HCT116 (cell line): Measurements from ENCODE around the gene PRELID1. TPM values are rescaled to one million over a fixed set of nuclear protein-coding genes. Genes with fewer than 3 reads are reported as not detected.

Experiments
- ATAC-seq: fragments of 200-7000 bp; cut with Tn5 transposase; 2 replicates; pipeline ENCODE4 v1.9.1; 2020; ENCODE audit warnings: mild to moderate bottlenecking, moderate library complexity
- BruUV-seq: library from RNA; stranded (reverse); fragments of 400-500 nt; replicated peaks from 2 replicates; lab custom pipeline; 2021; lab: Mats Ljungman, UMichigan
- CTCF ChIA-PET: fragments of 300-600 bp; sonication (Branson Sonifier 250); formaldehyde crosslinking; loops from one replicate; lab custom pipeline; 2021; ENCODE audit warnings: antibody characterized with exemption; lab: Charles Lee
- POLR2A ChIA-PET: fragments of 300-600, 350-600 bp; sonication (Branson Sonifier 250); formaldehyde crosslinking; loops from one replicate; lab custom pipeline; 2021; ENCODE audit warnings: antibody characterized with exemption; lab: Charles Lee
- RAD21 ChIA-PET, 2 experiments: fragments of 300-600 bp; sonication (Branson Sonifier 250); formaldehyde crosslinking; loops; one replicate each; lab custom pipeline; 2023; ENCODE audit warnings: low total read pairs in 2 of 2; ENCODE audit not compliant: uncharacterized antibody in 2 of 2, unreplicated experiment in 2 of 2, low non-redundant PET in 1 of 2; lab: Charles Lee
- DNase-seq: peaks from one replicate; pipeline ENCODE4 v3.0.0-alpha.2; 2010; ENCODE audit warnings: low read depth, low spot score
- H2AFZ ChIP-seq: fragments of 200-600 bp; shearing (Covaris generic), sonication (generic); 2 replicates; pipeline ENCODE4 v1.6.1; 2017; ENCODE audit warnings: low read depth, mixed run types, mixed read lengths, antibody characterized with exemption, low read length; ENCODE audit not compliant: poor library complexity, severe bottlenecking
- H3K27ac ChIP-seq: 2 replicates; pipeline ENCODE4 v1.5.1; 2012; ENCODE audit warnings: low read depth, low read length
- H3K27me3 ChIP-seq: fragments of 200-600 bp; sonication (generic); 2 replicates; pipeline ENCODE4 v1.6.1; 2016; ENCODE audit warnings: mixed run types, low read length, mixed read lengths; ENCODE audit not compliant: insufficient read depth
- H3K36me3 ChIP-seq, 2 experiments: fragments of 200-500 bp in 1 of 2; fragments of 200-600 bp in 1 of 2; sonication (Bioruptor generic) in 1 of 2; sonication (generic) in 1 of 2; 2 replicates each; pipeline versions ENCODE4 v1.5.1 to v1.6.1; 2014 to 2016; ENCODE audit warnings: low read length in 2 of 2, inconsistent platforms in 1 of 2, mixed read lengths in 1 of 2, mixed run types in 1 of 2; ENCODE audit not compliant: insufficient read depth in 2 of 2, control insufficient read depth in 1 of 2
- H3K4me1 ChIP-seq, 2 experiments: fragments of 200-600 bp in 1 of 2; sonication (generic) in 1 of 2; 2 replicates each; pipeline versions ENCODE4 v1.5.1 to v1.6.1; 2012 to 2017; ENCODE audit warnings: low read length in 2 of 2, inconsistent platforms in 1 of 2, mild to moderate bottlenecking in 1 of 2, mixed read lengths in 1 of 2, mixed run types in 1 of 2, moderate library complexity in 1 of 2; ENCODE audit not compliant: insufficient read depth in 2 of 2, control insufficient read depth in 1 of 2
- H3K4me2 ChIP-seq: fragments of 200-600 bp; sonication (generic); 2 replicates; pipeline ENCODE4 v1.6.1; 2017; ENCODE audit warnings: mixed run types, low read length, mixed read lengths
- H3K4me3 ChIP-seq, 2 experiments: fragments of 200-600 bp in 1 of 2; sonication (generic) in 1 of 2; replicated peaks in 1 of 2; 2 replicates each; pipeline ENCODE4 v1.5.1; 2011 to 2016; ENCODE audit warnings: low read length in 2 of 2, control low read depth in 1 of 2, low read depth in 1 of 2, mild to moderate bottlenecking in 1 of 2, mixed read lengths in 1 of 2, mixed run types in 1 of 2
- H3K79me2 ChIP-seq: fragments of 200-600 bp; sonication (generic); 2 replicates; pipeline ENCODE4 v1.6.1; 2017; ENCODE audit warnings: mild to moderate bottlenecking, mixed run types, low read length, moderate library complexity, mixed read lengths; ENCODE audit not compliant: insufficient read depth
- H3K9ac ChIP-seq: fragments of 200-600 bp; sonication (generic); 2 replicates; pipeline ENCODE4 v1.6.1; 2016; ENCODE audit warnings: low read length, mixed read lengths
- H3K9me2 ChIP-seq: fragments of 200-600 bp; sonication (generic), shearing (Covaris generic); 2 replicates; pipeline ENCODE4 v1.6.1; 2017; ENCODE audit warnings: mixed run types, mild to moderate bottlenecking, moderate library complexity; ENCODE audit not compliant: insufficient read depth
- H3K9me3 ChIP-seq, 2 experiments: fragments of 200-500 bp in 1 of 2; fragments of 200-600 bp in 1 of 2; sonication (Bioruptor generic) in 1 of 2; sonication (generic) in 1 of 2; 2 replicates each; pipeline ENCODE4 v1.6.1; 2014 to 2017; ENCODE audit warnings: low read length in 2 of 2, mixed read lengths in 2 of 2, inconsistent platforms in 1 of 2, low read depth in 1 of 2, mild to moderate bottlenecking in 1 of 2, mixed run types in 1 of 2, moderate library complexity in 1 of 2; ENCODE audit not compliant: control insufficient read depth in 1 of 2, insufficient read depth in 1 of 2
- H4K20me1 ChIP-seq: fragments of 200-600 bp; sonication (generic), shearing (Covaris generic); 2 replicates; pipeline ENCODE4 v1.6.1; 2017; ENCODE audit warnings: mixed run types, mild to moderate bottlenecking, moderate library complexity; ENCODE audit not compliant: insufficient read depth
- CBX3 ChIP-seq: IDR thresholded peaks from 2 replicates; pipeline ENCODE4 v1.6.1; 2012; ENCODE audit warnings: low read depth
- EZH2 ChIP-seq: fragments of 200-600 bp; sonication (generic); IDR thresholded peaks from 2 replicates; pipeline ENCODE4 v1.6.1; 2017; ENCODE audit warnings: antibody characterized with exemption, mixed run types
- POLR2AphosphoS5 ChIP-seq: IDR thresholded peaks from 2 replicates; pipeline ENCODE4 v1.6.1; 2011; ENCODE audit warnings: mild to moderate bottlenecking, low read depth, low read length, moderate library complexity
- SP1 ChIP-seq: IDR thresholded peaks from 2 replicates; pipeline ENCODE4 v1.6.1; 2012; ENCODE audit warnings: low read depth
- intact Hi-C: fragments of 100-400 bp; cut with micrococcal nuclease; formaldehyde crosslinking; loops from 2 replicates; pipeline ENCODE4 v1.10.0; 2022
- total RNA-seq: library from RNA; stranded (reverse); gene quantifications from one replicate; pipeline ENCODE4 v1.2.1, GENCODE V29; 2021; ENCODE audit not compliant: unreplicated experiment
- TF ChIP-seq, protein P1 (sequence below), 3 experiments: fragments of 200-600 bp in 1 of 3; sonication (generic) in 1 of 3; IDR thresholded peaks in 2 of 3; conservative IDR thresholded peaks in 1 of 3; 2 replicates each; pipeline ENCODE4 v1.5.1; 2012 to 2017; ENCODE audit warnings: low read depth in 2 of 3, low read length in 2 of 3, antibody characterized with exemption in 1 of 3, borderline replicate concordance in 1 of 3, control low read depth in 1 of 3, mild to moderate bottlenecking in 1 of 3, mixed read lengths in 1 of 3, mixed run types in 1 of 3, moderate library complexity in 1 of 3; ENCODE audit not compliant: insufficient read depth in 1 of 3

Gene PRELID1
- total RNA-seq, 1 experiment from 2014 or later: 223 TPM

DNA sequence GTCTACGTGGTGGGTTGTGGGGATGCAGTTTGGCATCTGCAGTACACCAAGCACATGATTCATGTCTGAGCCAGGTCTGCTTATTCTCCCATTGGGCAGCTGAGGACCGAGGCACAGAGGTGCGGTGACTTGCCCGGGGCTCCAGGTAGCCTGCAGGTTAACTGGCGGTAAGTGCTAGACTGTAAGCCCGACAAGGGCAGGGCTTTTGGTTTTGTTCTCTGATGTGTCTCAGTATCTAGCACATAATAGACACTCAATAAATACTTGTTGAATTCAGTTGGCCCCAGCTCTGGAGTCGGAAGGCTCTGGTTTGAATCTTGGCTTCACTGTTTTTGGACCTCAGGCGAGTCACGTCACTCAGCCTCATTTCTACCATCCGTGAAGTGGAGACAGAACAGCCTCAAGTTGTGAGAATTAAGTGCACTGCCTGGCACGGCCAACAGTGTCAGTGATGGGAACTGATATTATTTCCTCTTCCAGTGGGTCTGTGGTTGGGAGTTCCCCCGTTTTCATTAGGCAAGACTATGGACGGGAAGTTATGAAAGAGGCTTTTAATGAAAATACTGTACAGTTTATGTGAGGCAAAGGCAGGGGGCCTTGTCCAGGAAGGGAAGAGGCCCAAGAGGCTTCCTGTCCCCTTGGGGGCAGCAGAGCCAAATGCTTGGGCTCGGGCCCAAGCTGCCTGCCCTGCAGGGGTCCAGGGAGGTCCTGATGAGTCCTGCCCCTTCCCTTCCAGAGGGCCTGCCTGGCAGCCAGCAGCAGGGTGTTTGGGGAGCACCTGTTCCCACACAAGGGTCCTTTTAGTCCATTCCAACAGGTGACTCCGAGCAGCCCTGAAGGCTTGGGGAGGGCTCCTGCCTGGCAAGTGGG is 3.3 kb downstream of the PRELID1 start:
- peaks cover 8% of the 10 kb centered on the region; the same call in 1 of the 2 replicates for H4K20me1 ChIP-seq
- H3K79me2 ChIP-seq: peaks cover 28% of the 10 kb centered on the region
- ATAC-seq: no peak
- H3K36me3 ChIP-seq: peaks cover 8 to 14% of the 10 kb centered on the region in 2 experiments; a peak in 2 of 4 replicates
- H3K4me2 ChIP-seq: no peak overlapping the region
- RAD21 ChIA-PET: interaction anchor here in 1 of 2 experiments (0.6 kb wide), 1 partner anchor 149 kb away, joined by 3 read pairs; no protein-coding TSS in a partner anchor
- CTCF ChIA-PET: no interaction called here
- POLR2A ChIA-PET: interaction anchor here (1.0 kb wide), 1 partner anchor 150 kb away, joined by 3 read pairs; no protein-coding TSS in a partner anchor
- no peak overlapping the region for H3K27ac ChIP-seq
- no TSS peak for BruUV-seq
- TF ChIP-seq EZH2: no peak
- 0 out of 2 replicates have a peak, but pooled peaks have one; percentile 30 for TF ChIP-seq POLR2AphosphoS5
- TF ChIP-seq, protein P1, sequence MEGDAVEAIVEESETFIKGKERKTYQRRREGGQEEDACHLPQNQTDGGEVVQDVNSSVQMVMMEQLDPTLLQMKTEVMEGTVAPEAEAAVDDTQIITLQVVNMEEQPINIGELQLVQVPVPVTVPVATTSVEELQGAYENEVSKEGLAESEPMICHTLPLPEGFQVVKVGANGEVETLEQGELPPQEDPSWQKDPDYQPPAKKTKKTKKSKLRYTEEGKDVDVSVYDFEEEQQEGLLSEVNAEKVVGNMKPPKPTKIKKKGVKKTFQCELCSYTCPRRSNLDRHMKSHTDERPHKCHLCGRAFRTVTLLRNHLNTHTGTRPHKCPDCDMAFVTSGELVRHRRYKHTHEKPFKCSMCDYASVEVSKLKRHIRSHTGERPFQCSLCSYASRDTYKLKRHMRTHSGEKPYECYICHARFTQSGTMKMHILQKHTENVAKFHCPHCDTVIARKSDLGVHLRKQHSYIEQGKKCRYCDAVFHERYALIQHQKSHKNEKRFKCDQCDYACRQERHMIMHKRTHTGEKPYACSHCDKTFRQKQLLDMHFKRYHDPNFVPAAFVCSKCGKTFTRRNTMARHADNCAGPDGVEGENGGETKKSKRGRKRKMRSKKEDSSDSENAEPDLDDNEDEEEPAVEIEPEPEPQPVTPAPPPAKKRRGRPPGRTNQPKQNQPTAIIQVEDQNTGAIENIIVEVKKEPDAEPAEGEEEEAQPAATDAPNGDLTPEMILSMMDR (IDR thresholded peaks at IDR 0.05 in 2 of 3, conservative IDR thresholded peaks at IDR 0.05 in 1 of 3; ENCODE audit: borderline replicate concordance in 1 of 3, insufficient read depth in 1 of 3, low read depth in 2 of 3, low read length in 2 of 3): no peak
- TF ChIP-seq CBX3: no peak
- no peak for TF ChIP-seq SP1
- no peak overlapping the region for H3K4me3 ChIP-seq
- H2AFZ ChIP-seq: no peak overlapping the region
- no peaks in the 10 kb centered on the region for H3K27me3 ChIP-seq
- no peaks in the 10 kb centered on the region for H3K9me3 ChIP-seq
- no peak overlapping the region for H3K9ac ChIP-seq
- no peaks in the 10 kb centered on the region for H3K9me2 ChIP-seq
- DNase-seq: no peak
- peaks cover 22 to 57% of the 10 kb centered on the region in 2 experiments for H3K4me1 ChIP-seq
- intact Hi-C loops: loop anchor here (10.0 kb wide), 1 partner anchor 652 kb away; no protein-coding TSS in a partner anchor
